Measurements from ENCODE around the gene ZNF750. TPM values are rescaled to one million over a fixed set of nuclear protein-coding genes. Genes with fewer than 3 reads are reported as not detected.

ZNF750 gene
- 10.6 and 32.6 TPM in 2 replicates for total RNA-seq

GRCh38 chr17:82839617-82840292, at the start of gene ZNF750:
Gene ZNF750 (minus strand): TSS chr17:82840022. CDS start chr17:82832454, 7,568 bp downstream.

Other genes starting within 250 kb of the ZNF750 start
- gene WDR45B, start 191.6 kb downstream of the ZNF750 start, total RNA-seq = 84.5 and 100 TPM in 2 replicates
- gene RAB40B, start 141.3 kb downstream of the ZNF750 start, total RNA-seq = 2.7 and 7.7 TPM in 2 replicates
- gene FN3KRP, start 123.3 kb downstream of the ZNF750 start, total RNA-seq = 16.7 and 20.4 TPM in 2 replicates
- 3.1 and 13.8 TPM in 2 replicates for gene FN3K, start 104.4 kb downstream of the ZNF750 start, total RNA-seq
- gene TBCD, start 88.0 kb downstream of the ZNF750 start, total RNA-seq = 19.1 and 37.9 TPM in 2 replicates
- 69.7 and 74.5 TPM in 2 replicates for gene METRNL, start 239.6 kb upstream of the ZNF750 start, total RNA-seq